Measurements from ENCODE around the gene BTLA. TPM values are rescaled to one million over a fixed set of nuclear protein-coding genes. Genes with fewer than 3 reads are reported as not detected.
"Not testable (repeated sequence)": the region's sequence is repeated elsewhere in the genome, so short reads cannot be mapped to it uniquely, and the experiment has no call there.

Gene BTLA
- total RNA-seq, 1 experiment from 2014 or later, result 0.17 TPM

- peak; percentile 49 for DNase-seq (ENCODE audit: low read depth)
Measured at GRCh38 chr3:112446343-112446742, 52.9 kb downstream of the BTLA start.

- DNase-seq (ENCODE audit: low read depth), result peak; percentile 6
Measured at GRCh38 chr3:112445839-112446238, 53.4 kb downstream of the BTLA start.

GRCh38 chr3:112437146-112438022, 61.9 kb downstream of the BTLA start:
- peak; percentile 38 for DNase-seq (ENCODE audit: low read depth)

- no peak for DNase-seq (ENCODE audit: low read depth)
Measured at GRCh38 chr3:112429960-112430359, 69.3 kb downstream of the BTLA start.

- no peak for DNase-seq (ENCODE audit: low read depth)
Measured at GRCh38 chr3:112427123-112427522, 72.1 kb downstream of the BTLA start.

- DNase-seq (ENCODE audit: low read depth), result no peak
Measured at GRCh38 chr3:112425858-112426750, 73.2 kb downstream of the BTLA start.

GRCh38 chr3:112425382-112425781, 73.9 kb downstream of the BTLA start:
- DNase-seq (ENCODE audit: low read depth), result no peak

GRCh38 chr3:112424394-112424793, 74.9 kb downstream of the BTLA start:
- DNase-seq (ENCODE audit: low read depth), result no peak

- not testable (repeated sequence) for DNase-seq (ENCODE audit: low read depth)
Measured at GRCh38 chr3:112422921-112423320, 76.4 kb downstream of the BTLA start.

GRCh38 chr3:112418526-112418925, 80.7 kb downstream of the BTLA start:
- DNase-seq (ENCODE audit: low read depth), result not testable (repeated sequence)

GRCh38 chr3:112417696-112418318, 81.5 kb downstream of the BTLA start:
- DNase-seq (ENCODE audit: low read depth), result no peak

GRCh38 chr3:112416391-112417212, 82.7 kb downstream of the BTLA start:
- no peak for DNase-seq (ENCODE audit: low read depth)

GRCh38 chr3:112415390-112415789, 83.9 kb downstream of the BTLA start:
- DNase-seq (ENCODE audit: low read depth), result no peak

Other genes starting within 250 kb of the BTLA start
- gene SLC9C1, start 205.3 kb downstream of the BTLA start, total RNA-seq (2014; rRNA removed), result not detected in 2 replicates
- gene CD200, start 166.3 kb downstream of the BTLA start, total RNA-seq (2014; rRNA removed), result 0.34 TPM in 1 of 2 replicates, not detected in the other
- 78.7 and 84.4 TPM in 2 replicates for gene ATG3, start 62.5 kb upstream of the BTLA start, total RNA-seq (2014; rRNA removed)
- 34.8 and 49.1 TPM in 2 replicates for gene SLC35A5, start 62.6 kb upstream of the BTLA start, total RNA-seq (2014; rRNA removed)
- 96.0 and 137 TPM in 2 replicates for gene CCDC80, start 141.7 kb upstream of the BTLA start, total RNA-seq (2014; rRNA removed)